GM19463 (cell line): Measurements from ENCODE around the gene RBM34.
"Not testable (repeated sequence)": the region's sequence is repeated elsewhere in the genome, so short reads cannot be mapped to it uniquely, and the experiment has no call there.

Experiments used
- ATAC-seq: cut with Tn5 transposase; IDR thresholded peaks from one replicate; pipeline ENCODE4 v1.9.1; 2021; ENCODE audit warnings: mild to moderate bottlenecking, moderate library complexity; ENCODE audit not compliant: unreplicated experiment

Gene RBM34, protein sequence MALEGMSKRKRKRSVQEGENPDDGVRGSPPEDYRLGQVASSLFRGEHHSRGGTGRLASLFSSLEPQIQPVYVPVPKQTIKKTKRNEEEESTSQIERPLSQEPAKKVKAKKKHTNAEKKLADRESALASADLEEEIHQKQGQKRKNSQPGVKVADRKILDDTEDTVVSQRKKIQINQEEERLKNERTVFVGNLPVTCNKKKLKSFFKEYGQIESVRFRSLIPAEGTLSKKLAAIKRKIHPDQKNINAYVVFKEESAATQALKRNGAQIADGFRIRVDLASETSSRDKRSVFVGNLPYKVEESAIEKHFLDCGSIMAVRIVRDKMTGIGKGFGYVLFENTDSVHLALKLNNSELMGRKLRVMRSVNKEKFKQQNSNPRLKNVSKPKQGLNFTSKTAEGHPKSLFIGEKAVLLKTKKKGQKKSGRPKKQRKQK

GRCh38 chr1:235160957-235161684 lies at the start of gene RBM34:
Gene RBM34, minus strand, starts transcription at chr1:235161250. Its CDS starts 24 bp downstream, at chr1:235161226.
- ATAC-seq: peak; percentile 96

DNA sequence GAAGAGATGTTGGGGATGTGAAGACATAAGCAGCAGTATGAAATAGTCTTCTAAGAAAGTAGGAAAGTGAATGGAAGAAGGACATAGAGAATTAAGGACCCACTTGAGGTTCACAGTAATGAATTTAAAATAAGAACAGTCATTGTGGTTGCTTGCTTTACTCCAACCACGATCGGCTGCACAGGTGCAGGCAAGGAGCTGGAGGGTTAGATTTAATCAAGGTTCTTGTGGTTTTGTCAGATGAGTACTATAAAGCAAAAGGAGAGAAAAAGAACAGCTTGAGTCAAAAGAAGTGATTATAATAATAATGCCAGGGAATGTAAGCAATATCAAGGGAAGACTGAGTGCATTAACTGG lies 46.1 kb upstream of the RBM34 start:
- no peak for ATAC-seq

GRCh38 chr1:235206533-235207208 lies 45.6 kb upstream of the RBM34 start:
- no peak for ATAC-seq

- ATAC-seq: no peak
Observed at GRCh38 chr1:235205687-235206086, 44.6 kb upstream of the RBM34 start.

DNA sequence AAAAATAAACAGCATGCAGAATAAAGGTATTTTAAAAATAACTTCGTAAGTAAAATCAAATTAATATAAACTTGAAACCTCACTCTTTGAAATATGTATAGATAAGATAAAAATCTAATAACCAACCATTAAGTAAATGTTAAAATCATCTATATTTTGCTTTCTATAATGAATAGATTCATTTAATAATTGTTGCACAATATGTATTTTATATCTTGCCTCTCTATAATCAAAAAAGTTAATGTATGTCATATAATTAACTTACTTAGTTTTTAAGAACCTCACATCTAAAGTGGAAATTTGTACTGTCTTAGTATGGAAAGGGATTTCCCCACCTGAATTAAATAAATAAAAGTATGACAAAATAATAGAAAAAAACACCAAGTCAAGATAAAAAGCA lies 42.4 kb upstream of the RBM34 start:
- ATAC-seq: no peak

- ATAC-seq: not testable (repeated sequence)
Observed at GRCh38 chr1:235202447-235202846, 41.4 kb upstream of the RBM34 start.

DNA sequence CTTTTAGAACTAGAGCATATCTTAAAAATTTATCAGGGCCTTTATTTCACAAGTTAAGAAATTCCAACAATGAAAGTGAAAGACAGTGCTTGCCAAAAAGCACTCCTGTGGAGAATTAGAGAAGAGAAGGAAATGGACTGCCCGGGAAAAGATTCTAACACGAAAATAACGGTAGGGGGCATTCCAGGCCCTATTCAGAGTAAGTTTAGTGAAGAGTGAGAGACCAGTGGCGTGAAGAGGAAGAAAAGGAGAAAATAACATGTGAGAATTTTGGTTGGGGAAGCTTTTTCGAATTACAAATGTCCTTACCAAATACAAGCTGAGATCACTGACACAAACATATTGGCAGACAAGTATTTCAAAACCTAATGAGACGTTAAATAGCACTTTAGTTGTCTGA lies 38.4 kb upstream of the RBM34 start:
- ATAC-seq: no peak

DNA sequence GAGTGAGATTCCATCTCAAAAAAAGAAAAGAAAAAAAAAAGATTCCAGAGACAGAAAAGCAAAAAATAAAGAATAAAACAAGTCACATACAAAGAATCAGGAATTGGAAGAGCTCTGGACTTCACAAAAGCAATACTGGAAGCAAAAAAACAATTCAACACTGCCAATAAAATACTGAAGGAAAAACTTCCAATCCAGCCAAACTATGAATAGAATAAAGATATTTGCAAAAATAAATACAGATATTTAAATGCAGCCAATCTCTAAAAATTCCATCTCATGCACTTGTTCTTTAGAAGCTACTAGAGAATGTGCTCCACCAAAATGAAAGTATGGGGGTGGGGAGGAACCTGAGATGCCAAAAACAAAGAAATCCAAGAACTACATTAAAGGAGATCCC lies 29.4 kb upstream of the RBM34 start:
- no peak for ATAC-seq

DNA sequence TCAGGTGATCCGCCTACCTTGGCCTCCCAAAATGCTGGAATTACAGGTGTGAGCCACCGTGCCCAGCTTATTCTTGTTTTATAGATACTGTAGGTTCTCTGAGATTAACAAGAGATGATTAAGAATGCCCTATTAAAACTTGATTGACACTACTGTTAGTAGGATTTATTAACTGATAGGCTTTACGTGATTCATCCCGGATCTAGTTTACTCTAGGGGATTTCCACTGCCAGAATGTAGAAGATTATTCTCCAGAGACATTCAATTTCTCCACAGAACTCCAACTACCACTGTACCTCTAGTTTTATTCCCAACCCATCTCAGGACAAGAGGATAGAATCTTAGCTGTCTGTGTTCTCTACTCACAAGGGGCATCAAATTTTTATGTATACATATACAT lies 26.3 kb upstream of the RBM34 start:
- no peak for ATAC-seq

DNA sequence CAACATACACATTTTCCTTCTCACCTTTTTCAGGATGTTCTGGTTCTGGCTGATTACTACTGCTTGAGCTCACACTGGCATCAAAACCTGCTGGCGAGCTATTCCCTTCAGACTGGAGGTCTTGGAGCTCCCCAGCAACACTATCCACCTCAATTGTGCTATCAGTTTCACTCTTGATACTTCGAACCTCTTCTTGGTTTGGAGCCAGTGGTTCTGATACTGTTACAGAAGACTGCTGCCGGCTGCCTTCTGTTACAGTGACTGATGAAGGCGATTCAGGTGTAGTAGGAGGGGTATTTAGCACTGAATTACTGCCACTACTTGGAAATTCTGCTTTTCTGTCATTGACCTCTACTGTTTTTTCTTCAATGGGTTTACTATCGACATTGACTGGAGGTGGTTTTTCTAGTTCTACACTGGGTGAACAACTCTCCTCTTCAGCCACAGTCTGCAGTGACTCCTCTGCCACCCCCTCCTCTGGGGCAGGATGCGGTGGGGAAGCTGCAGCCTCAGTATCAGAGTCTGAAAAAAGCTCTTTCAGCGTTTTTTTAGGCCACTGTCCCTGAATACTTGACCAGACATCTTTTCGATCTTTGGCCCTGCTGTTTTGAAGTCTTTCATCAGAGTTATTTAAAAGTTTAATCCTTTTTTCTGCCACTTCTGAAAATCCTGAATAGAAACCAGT lies 20.7 kb upstream of the RBM34 start:
- ATAC-seq: no peak

DNA sequence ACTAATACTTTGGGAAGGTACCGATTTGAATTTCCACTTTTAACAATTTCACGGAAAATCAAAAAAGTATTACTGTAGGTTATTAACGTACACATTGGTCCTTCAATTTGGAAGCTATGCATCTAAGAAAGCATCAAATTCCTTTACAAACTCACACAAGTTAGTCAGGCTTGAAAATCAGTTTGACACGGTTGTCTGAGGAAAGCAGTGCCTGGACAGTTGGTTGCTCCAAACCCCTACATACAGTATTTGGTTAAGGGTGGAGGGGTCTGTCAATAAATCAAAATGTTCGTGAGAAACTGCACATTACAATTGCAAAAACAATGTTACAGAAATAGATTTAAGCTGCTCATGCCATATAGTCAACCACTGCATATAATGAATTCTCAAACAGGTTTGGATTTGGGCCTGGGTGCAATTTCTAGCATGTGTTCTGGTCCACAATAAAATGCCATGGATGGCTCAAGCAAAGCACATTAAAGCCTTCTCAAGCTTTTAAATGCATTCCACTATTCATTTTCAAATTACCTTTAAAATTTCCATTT lies 19.9 kb upstream of the RBM34 start:
- no peak for ATAC-seq

- ATAC-seq: no peak
Observed at GRCh38 chr1:235176486-235176885, 15.4 kb upstream of the RBM34 start.

DNA sequence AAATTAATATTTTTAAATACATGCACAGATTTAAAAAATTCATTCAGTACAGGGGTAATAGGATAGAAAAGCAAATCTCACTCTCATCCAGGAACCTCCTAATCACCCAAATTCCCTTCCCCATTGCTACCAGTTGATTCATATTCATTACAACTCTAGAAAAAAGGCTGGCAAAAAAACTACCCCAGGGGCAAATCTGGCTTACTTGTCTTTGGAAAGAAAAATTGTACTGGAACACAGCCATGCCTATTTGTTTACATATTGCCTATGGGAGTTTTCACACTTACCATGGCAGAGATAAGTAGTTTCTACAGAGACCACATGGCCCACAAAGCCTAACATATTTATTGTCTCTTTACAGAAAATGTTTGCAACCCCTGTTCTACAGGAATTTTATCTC lies 8.9 kb upstream of the RBM34 start:
- ATAC-seq: no peak

DNA sequence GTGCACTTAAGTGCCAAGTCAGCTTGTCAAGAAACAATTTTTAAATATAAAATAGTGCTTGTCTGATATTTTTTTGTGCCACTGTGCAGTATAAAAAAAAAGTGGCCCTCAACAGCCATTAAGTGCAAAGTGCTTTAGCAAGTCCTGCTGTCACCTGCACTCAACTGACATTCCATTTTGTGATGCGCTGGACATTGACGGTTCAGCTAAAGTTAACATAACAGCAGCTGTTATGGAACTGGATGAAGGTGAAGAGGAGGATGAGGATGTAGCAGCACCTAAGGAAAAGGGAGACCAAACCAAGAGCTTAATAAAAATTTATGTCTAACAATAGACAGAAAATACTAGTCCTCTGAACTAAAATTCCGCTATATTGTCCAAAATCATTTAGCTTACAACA lies 7.3 kb upstream of the RBM34 start:
- no peak for ATAC-seq

GRCh38 chr1:235161685-235162327 lies 756 bp upstream of the RBM34 start:
- ATAC-seq: no peak

DNA sequence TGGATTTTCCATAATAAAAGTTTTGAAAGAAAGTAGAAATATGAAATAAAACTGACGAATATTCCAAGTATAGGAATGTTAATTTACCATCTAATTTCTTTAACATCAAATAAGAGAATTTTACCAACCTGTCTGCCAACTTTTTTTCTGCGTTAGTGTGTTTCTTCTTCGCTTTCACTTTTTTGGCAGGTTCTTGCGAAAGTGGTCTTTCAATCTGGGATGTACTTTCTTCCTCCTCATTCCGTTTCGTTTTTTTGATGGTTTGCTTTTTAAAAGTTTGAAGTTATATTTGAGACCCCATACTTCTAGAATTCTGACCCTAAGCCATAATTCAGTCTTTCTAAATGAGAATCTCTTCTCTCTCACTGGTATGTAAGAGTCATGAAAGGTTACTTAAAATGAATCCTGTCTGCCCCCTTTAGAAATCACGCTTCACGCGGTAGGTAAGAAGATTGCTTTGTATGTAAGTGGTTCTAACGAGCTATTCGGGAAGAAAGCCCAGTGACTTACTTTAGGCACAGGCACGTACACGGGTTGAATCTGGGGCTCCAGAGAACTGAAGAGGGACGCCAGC lies 580 bp downstream of the RBM34 start:
- peak; percentile 30 for ATAC-seq

- ATAC-seq: not testable (repeated sequence)
Observed at GRCh38 chr1:235159930-235160329, 1.1 kb downstream of the RBM34 start.

DNA sequence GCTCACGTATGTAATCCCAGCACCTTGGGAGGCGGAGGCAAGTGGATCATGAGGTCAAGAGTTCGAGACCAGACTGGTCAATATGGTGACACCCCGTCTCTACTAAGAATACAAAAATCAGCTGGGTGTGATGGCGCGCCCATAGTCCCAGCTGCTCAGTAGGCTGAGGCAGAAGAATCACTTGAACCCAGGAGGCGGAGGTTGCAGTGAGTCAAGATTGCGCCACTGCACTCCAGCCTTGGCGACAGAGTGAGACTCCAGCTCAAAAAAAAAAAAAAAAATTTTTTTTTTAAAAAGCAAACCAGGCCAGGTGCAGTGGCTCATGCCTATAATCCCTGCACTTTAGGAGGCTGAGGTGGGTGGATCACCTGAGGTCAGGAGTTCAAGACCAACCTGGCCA lies 1.8 kb downstream of the RBM34 start:
- ATAC-seq: not testable (repeated sequence)

GRCh38 chr1:235158680-235159079 lies 2.4 kb downstream of the RBM34 start:
- ATAC-seq: no peak

DNA sequence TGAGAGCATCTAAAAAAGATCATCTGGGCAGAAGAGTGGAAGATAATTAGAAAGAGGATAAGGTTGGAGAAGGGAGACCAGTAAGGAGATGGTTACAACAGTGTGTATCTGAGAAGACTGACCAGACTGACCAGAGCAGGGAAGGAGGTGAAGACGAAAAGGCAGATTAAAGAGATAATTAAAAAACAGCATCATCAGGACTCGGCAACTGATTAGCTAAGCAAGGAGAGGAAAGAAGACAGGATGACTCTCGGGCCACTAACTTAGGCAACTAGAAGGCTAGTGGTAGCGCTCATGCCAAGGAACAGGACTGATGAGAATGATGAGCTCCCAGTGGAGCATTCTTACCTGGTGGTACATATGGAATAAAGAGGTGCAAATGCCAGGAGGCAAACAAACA lies 3.9 kb downstream of the RBM34 start:
- ATAC-seq: no peak
